HepG2 (cell line): ENCODE data around the gene CEP83.

ENCODE experiments used
- HCFC1 ChIP-seq: fragments of 150-350 bp; IDR thresholded peaks from 2 replicates; pipeline ENCODE4 v1.6.1; 2014; ENCODE audit warnings: low read depth, low read length
- ZNF644 ChIP-seq: IDR thresholded peaks from 2 replicates; pipeline ENCODE4 v1.6.1; 2016; ENCODE audit warnings: low read depth
- TF ChIP-seq, protein P1 (sequence below): sonication (generic); formaldehyde crosslinking; IDR thresholded peaks from 2 replicates; pipeline ENCODE4 v1.5.0; 2020; ENCODE audit warnings: mild to moderate bottlenecking, missing genetic modification reagents, moderate library complexity

DNA sequence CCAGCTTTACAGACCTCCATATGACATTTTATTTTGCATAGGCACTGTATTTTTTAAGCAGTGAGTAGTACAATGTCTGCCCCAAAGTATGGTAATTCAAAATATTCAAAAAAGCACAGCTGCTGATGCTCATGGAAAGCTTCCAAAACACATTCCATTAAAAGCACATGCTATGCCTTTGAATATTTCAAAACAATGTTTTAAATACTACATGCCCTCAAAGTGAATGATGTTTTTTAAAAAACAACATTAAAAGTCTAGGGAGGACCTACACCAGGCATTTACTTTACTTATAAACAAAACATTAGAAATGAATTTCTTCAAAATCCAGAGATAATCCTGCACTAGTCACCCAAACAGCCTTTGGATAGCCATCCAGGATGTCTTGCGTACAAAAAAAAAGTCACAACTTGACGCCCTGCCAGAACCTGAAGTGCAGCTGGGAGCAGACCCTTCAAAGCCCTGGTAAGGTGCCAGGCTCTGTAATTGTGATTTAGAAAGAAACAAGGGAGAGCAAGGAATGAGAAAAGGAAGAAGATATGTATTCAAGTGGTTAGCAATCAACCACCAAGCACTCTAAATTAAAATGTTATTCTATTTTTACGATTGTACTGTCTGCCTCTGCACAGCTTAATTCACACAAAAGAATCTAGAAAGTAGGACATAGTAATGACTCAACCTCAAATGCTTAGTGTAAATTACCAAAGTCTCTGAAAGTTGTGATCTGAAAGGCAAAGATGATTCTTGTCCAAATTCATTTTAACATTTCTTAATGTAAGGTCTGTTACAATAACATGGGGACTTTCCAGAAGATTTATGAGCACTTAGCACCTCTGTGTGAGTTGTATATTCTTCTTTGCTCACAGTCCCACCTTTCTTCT is 31.9 kb downstream of the CEP83 start:
- TF ChIP-seq, protein P1, sequence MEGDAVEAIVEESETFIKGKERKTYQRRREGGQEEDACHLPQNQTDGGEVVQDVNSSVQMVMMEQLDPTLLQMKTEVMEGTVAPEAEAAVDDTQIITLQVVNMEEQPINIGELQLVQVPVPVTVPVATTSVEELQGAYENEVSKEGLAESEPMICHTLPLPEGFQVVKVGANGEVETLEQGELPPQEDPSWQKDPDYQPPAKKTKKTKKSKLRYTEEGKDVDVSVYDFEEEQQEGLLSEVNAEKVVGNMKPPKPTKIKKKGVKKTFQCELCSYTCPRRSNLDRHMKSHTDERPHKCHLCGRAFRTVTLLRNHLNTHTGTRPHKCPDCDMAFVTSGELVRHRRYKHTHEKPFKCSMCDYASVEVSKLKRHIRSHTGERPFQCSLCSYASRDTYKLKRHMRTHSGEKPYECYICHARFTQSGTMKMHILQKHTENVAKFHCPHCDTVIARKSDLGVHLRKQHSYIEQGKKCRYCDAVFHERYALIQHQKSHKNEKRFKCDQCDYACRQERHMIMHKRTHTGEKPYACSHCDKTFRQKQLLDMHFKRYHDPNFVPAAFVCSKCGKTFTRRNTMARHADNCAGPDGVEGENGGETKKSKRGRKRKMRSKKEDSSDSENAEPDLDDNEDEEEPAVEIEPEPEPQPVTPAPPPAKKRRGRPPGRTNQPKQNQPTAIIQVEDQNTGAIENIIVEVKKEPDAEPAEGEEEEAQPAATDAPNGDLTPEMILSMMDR (CRISPR knock-in tag): no peak
- TF ChIP-seq HCFC1 (no peak), ZNF644 (no peak)
